ENCODE results near the gene EVA1A.

The EVA1A gene

DNA sequence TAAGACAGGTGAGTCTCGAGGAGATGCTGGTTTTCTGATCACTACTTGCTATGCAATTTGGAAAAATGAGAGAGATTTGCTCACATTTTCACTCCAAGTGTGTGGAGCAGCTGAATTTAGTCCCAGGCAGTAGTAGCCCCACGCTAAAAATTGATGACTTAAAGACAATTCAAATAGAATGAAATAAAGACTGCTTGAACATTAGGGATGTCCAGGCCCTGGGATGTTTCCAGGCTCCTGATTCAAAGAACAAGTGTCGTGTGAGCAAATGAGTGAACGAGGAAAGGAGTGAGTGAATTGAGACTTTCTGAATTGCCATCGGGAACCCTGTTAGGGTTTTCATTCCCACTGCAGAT, 48.6 kb upstream of the EVA1A start:
- no peak overlapping the region for H3K27ac ChIP-seq (ENCODE audit: extremely low read depth, low read depth, low read length)
- no peak overlapping the region for H3K4me3 ChIP-seq (ENCODE audit: low read depth, low read length)
- POLR2A ChIA-PET, result interaction anchor here (0.8 kb wide), 1 partner anchor 531 kb away, joined by 3 read pairs; no protein-coding TSS in a partner anchor
- no peaks in the 10 kb centered on the region for H3K36me3 ChIP-seq (ENCODE audit: control insufficient read depth in 2 of 2, insufficient read depth in 1 of 2, low read length in 2 of 2)
- CTCF ChIA-PET, result interaction anchor here (0.5 to 3.4 kb wide), 37 partner anchors 9 to 920 kb away, joined by 3 to 137 read pairs (median 4); partner anchors contain the start of gene EVA1A
- TF ChIP-seq, protein P1, sequence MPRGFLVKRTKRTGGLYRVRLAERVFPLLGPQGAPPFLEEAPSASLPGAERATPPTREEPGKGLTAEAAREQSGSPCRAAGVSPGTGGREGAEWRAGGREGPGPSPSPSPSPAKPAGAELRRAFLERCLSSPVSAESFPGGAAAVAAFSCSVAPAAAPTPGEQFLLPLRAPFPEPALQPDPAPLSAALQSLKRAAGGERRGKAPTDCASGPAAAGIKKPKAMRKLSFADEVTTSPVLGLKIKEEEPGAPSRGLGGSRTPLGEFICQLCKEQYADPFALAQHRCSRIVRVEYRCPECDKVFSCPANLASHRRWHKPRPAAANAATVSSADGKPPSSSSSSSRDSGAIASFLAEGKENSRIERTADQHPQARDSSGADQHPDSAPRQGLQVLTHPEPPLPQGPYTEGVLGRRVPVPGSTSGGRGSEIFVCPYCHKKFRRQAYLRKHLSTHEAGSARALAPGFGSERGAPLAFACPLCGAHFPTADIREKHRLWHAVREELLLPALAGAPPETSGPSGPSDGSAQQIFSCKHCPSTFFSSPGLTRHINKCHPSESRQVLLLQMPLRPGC (tag by site-specific recombination; IDR thresholded peaks at IDR 0.05), result no peak
- TF ChIP-seq OVOL3 (tag by site-specific recombination; IDR thresholded peaks at IDR 0.05) (no peak), OSR2 (tag by site-specific recombination; IDR thresholded peaks at IDR 0.05) (no peak), ZNF791 (tag by site-specific recombination; IDR thresholded peaks at IDR 0.05) (no peak), ZNF266 (tag by site-specific recombination; IDR thresholded peaks at IDR 0.05; ENCODE audit: low read depth) (no peak)
- no peaks in the 10 kb centered on the region for H3K9me3 ChIP-seq (ENCODE audit: control insufficient read depth, insufficient read depth, low read depth, low read length)
- no peaks in the 10 kb centered on the region for H3K4me1 ChIP-seq (ENCODE audit: control insufficient read depth, insufficient read depth, low read length)

DNA sequence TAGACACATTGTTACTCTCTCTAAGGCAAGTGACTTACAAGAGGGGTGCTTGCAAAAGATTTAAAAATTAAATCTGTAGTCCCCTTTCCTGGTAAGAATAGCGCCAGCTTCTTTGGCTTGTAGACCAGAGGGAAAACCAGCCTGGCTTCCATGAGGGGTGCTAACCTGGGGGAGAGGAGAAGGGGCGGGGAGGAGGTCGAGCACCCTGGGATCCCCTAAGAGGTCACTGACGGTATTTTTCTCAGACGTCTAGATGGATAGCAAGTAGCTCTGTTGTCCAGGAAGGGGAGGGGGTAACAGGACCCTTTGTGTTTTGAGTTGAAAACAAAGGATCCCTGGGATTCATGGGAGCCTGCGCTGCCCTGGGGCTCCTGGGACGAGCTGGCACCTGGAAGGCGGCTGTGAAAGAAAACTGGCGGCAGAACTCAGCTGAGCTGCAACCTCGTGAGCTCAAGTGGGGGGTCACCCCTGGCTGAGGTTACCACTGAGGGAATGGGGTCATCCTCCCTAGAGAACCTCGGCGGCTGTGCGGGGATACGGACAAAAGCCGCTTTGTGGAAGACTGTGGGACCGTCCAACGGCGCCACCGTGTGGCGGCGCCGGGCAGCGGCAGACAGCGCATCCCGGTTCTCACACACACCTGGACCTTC, 48.1 kb upstream of the EVA1A start:
- Histone ChIP-seq H3K4me1 (ENCODE audit: control insufficient read depth, insufficient read depth, low read length) (no peaks in the 10 kb centered on the region), H3K27ac (ENCODE audit: extremely low read depth, low read depth, low read length) (no peak overlapping the region), H3K9me3 (ENCODE audit: control insufficient read depth, insufficient read depth, low read depth, low read length) (no peaks in the 10 kb centered on the region), H3K36me3 (ENCODE audit: control insufficient read depth in 2 of 2, insufficient read depth in 1 of 2, low read length in 2 of 2) (no peaks in the 10 kb centered on the region), H3K4me3 (ENCODE audit: low read depth, low read length) (peak overlapping the region; percentile 20)
- POLR2A ChIA-PET, result interaction anchor here (0.8 kb wide), 1 partner anchor 531 kb away, joined by 3 read pairs; no protein-coding TSS in a partner anchor
- CTCF ChIA-PET, result interaction anchor here (0.5 to 3.4 kb wide), 54 partner anchors 9 to 920 kb away, joined by 3 to 137 read pairs (median 4); partner anchors contain the start of gene EVA1A
- TF ChIP-seq GLIS2 (tag by site-specific recombination; IDR thresholded peaks at IDR 0.05), result 0 out of 2 replicates have a peak, but pooled peaks have one; percentile 37
- TF ChIP-seq ZNF654 (tag by site-specific recombination; IDR thresholded peaks at IDR 0.05; ENCODE audit: low read depth), result peak; percentile 73
- no peak for TF ChIP-seq ZSCAN16 (tag by site-specific recombination; IDR thresholded peaks at IDR 0.05)
- no peak for TF ChIP-seq SCRT1 (tag by site-specific recombination; IDR thresholded peaks at IDR 0.05; ENCODE audit: borderline replicate concordance)
- TF ChIP-seq ZNF777 (tag by site-specific recombination; IDR thresholded peaks at IDR 0.05; ENCODE audit: borderline replicate concordance), result no peak
- TF ChIP-seq MEIS1 (CRISPR knock-in tag; IDR thresholded peaks at IDR 0.05; ENCODE audit: borderline replicate concordance), result no peak
- no peak for TF ChIP-seq EGR2 (tag by site-specific recombination; IDR thresholded peaks at IDR 0.05; ENCODE audit: low read depth)
- TF ChIP-seq ZNF157 (tag by site-specific recombination; IDR thresholded peaks at IDR 0.05), result no peak
- TF ChIP-seq ZNF2 (tag by site-specific recombination; IDR thresholded peaks at IDR 0.05), result 0 out of 2 replicates have a peak, but pooled peaks have one; percentile 47
- TF ChIP-seq ZBTB48 (tag by site-specific recombination; IDR thresholded peaks at IDR 0.05), result peak; percentile 34; the same call in 1 of the 2 replicates
- TF ChIP-seq ZIC2 (tag by site-specific recombination; IDR thresholded peaks at IDR 0.05), result peak; percentile 53
- TF ChIP-seq, protein P2, sequence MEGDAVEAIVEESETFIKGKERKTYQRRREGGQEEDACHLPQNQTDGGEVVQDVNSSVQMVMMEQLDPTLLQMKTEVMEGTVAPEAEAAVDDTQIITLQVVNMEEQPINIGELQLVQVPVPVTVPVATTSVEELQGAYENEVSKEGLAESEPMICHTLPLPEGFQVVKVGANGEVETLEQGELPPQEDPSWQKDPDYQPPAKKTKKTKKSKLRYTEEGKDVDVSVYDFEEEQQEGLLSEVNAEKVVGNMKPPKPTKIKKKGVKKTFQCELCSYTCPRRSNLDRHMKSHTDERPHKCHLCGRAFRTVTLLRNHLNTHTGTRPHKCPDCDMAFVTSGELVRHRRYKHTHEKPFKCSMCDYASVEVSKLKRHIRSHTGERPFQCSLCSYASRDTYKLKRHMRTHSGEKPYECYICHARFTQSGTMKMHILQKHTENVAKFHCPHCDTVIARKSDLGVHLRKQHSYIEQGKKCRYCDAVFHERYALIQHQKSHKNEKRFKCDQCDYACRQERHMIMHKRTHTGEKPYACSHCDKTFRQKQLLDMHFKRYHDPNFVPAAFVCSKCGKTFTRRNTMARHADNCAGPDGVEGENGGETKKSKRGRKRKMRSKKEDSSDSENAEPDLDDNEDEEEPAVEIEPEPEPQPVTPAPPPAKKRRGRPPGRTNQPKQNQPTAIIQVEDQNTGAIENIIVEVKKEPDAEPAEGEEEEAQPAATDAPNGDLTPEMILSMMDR (tag by site-specific recombination; IDR thresholded peaks at IDR 0.05), result peak; percentile 79
- TF ChIP-seq OSR2 (tag by site-specific recombination; IDR thresholded peaks at IDR 0.05), result no peak
- peak; percentile 90 for TF ChIP-seq GLIS1 (tag by site-specific recombination; IDR thresholded peaks at IDR 0.05)
- TF ChIP-seq ZBTB1 (tag by site-specific recombination; IDR thresholded peaks at IDR 0.05), result no peak
- TF ChIP-seq ZFP3 (tag by site-specific recombination; IDR thresholded peaks at IDR 0.05; ENCODE audit: low read depth), result no peak
- no peak for TF ChIP-seq ZNF791 (tag by site-specific recombination; IDR thresholded peaks at IDR 0.05)
- TF ChIP-seq, protein P3, sequence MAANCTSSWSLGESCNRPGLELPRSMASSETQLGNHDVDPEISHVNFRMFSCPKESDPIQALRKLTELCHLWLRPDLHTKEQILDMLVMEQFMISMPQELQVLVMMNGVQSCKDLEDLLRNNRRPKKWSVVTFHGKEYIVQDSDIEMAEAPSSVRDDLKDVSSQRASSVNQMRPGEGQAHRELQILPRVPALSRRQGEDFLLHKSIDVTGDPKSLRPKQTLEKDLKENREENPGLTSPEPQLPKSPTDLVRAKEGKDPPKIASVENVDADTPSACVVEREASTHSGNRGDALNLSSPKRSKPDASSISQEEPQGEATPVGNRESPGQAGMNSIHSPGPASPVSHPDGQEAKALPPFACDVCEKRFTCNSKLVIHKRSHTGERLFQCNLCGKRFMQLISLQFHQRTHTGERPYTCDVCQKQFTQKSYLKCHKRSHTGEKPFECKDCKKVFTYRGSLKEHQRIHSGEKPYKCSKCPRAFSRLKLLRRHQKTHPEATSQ (tag by site-specific recombination; IDR thresholded peaks at IDR 0.05), result no peak
- no peak for TF ChIP-seq TCF7L2 (IDR thresholded peaks at IDR 0.05; ENCODE audit: borderline replicate concordance, low read depth, low read length)
- TF ChIP-seq ZNF660 (tag by site-specific recombination; IDR thresholded peaks at IDR 0.05), result 0 out of 2 replicates have a peak, but pooled peaks have one; percentile 43
- no peak for TF ChIP-seq ZNF221 (tag by site-specific recombination; IDR thresholded peaks at IDR 0.05; ENCODE audit: borderline replicate concordance)
- TF ChIP-seq ZEB2 (tag by site-specific recombination; IDR thresholded peaks at IDR 0.05), result peak; percentile 71; the same call in 1 of the 2 replicates
- TF ChIP-seq SP7 (tag by site-specific recombination; IDR thresholded peaks at IDR 0.05), result no peak
- 0 out of 2 replicates have a peak, but pooled peaks have one; percentile 28 for TF ChIP-seq ZNF76 (tag by site-specific recombination; IDR thresholded peaks at IDR 0.05; ENCODE audit: borderline replicate concordance, low read depth)
- TF ChIP-seq PRDM1 (tag by site-specific recombination; IDR thresholded peaks at IDR 0.05), result no peak
- TF ChIP-seq ZNF707 (tag by site-specific recombination; IDR thresholded peaks at IDR 0.05), result no peak
- no peak for TF ChIP-seq ZNF670 (tag by site-specific recombination; IDR thresholded peaks at IDR 0.05; ENCODE audit: low read depth)
